Prostate gland (tissue), 2 donors: ENCODE data around the gene TMEM184A.

Experiments
- POLR2A ChIP-seq: fragments of 450-650 bp; IDR thresholded peaks from one replicate; pipeline ENCODE4 v1.6.1; 2016; ENCODE audit warnings: antibody characterized with exemption, mild to moderate bottlenecking
- POLR2AphosphoS5 ChIP-seq: sonication (generic); formaldehyde crosslinking; IDR thresholded peaks from one replicate; pipeline ENCODE4 v1.6.1; 2017; ENCODE audit warnings: antibody characterized with exemption
- TF ChIP-seq, protein P1 (sequence below), 4 experiments: fragments of 200-600 bp in 2 of 4; fragments of 450-650 bp in 2 of 4; sonication (generic) in 2 of 4; IDR thresholded peaks; 1 replicate in 3 of 4; 2 replicates in 1 of 4; pipeline ENCODE4 v1.5.1; 2016 to 2019; ENCODE audit warnings: antibody characterized with exemption in 4 of 4, mild to moderate bottlenecking in 2 of 4, moderate library complexity in 2 of 4

DNA sequence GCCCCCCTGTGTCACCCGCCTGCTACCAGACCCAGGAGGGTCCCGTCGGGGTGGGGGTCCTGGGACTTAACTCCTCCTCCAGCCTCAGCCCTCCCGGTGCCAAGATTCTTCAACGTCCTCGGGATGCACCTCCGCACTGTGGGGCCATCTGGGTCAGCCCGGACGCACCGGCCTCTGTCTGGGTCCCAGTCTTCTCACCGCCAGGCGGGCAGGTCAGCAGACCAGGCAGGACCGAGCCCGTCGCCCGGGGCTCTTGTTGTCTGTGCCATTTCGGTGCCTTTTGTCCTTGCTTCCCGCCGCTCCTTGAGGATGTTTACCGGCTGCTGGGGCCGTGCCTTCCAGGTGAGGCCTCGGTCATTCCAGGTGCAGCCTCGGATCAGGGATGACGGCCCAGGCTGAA is 46.0 kb upstream of the TMEM184A start:
- TF ChIP-seq, protein P1, sequence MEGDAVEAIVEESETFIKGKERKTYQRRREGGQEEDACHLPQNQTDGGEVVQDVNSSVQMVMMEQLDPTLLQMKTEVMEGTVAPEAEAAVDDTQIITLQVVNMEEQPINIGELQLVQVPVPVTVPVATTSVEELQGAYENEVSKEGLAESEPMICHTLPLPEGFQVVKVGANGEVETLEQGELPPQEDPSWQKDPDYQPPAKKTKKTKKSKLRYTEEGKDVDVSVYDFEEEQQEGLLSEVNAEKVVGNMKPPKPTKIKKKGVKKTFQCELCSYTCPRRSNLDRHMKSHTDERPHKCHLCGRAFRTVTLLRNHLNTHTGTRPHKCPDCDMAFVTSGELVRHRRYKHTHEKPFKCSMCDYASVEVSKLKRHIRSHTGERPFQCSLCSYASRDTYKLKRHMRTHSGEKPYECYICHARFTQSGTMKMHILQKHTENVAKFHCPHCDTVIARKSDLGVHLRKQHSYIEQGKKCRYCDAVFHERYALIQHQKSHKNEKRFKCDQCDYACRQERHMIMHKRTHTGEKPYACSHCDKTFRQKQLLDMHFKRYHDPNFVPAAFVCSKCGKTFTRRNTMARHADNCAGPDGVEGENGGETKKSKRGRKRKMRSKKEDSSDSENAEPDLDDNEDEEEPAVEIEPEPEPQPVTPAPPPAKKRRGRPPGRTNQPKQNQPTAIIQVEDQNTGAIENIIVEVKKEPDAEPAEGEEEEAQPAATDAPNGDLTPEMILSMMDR (IDR thresholded peaks at IDR 0.05), result no peak
- TF ChIP-seq POLR2A, result no peak
- no peak for TF ChIP-seq POLR2AphosphoS5
